Inflammatory macrophage treated with lipopolysaccharide for 1 hour (primary cell): ENCODE data around the gene CFAP65.
A peak's percentile ranks its signal among the peaks of the same experiment; 100 is the strongest.

ENCODE experiments used
- DNase-seq, 2 donors: peaks; one replicate each; pipeline ENCODE4 v3.0.0-alpha.2; 2020 to 2022

Gene CFAP65

GRCh38 chr2:218991674-218992168, 49.6 kb downstream of the CFAP65 start:
- peak in 1 of 2 donors; percentile 15 for DNase-seq

GRCh38 chr2:218990612-218991011, 50.7 kb downstream of the CFAP65 start:
- no peak for DNase-seq

- DNase-seq = no peak
Measured at GRCh38 chr2:218990052-218990451, 51.3 kb downstream of the CFAP65 start.

- DNase-seq = no peak
Measured at GRCh38 chr2:218988650-218989049, 52.7 kb downstream of the CFAP65 start.

GRCh38 chr2:218988164-218988563, 53.2 kb downstream of the CFAP65 start:
- no peak for DNase-seq

GRCh38 chr2:218986148-218986761, 55.1 kb downstream of the CFAP65 start:
- DNase-seq = no peak

GRCh38 chr2:218985325-218986091, 55.8 kb downstream of the CFAP65 start:
- no peak for DNase-seq

GRCh38 chr2:218985021-218985324, 56.3 kb downstream of the CFAP65 start, which contains the start of gene FEV:
TSS of gene FEV (minus strand) at chr2:218985184. CDS start at chr2:218985075, 109 bp downstream.
- no peak for DNase-seq

GRCh38 chr2:218984239-218985020, 56.9 kb downstream of the CFAP65 start:
- DNase-seq = no peak

GRCh38 chr2:218983934-218984238, 57.4 kb downstream of the CFAP65 start:
- no peak for DNase-seq

GRCh38 chr2:218983263-218983933, 57.9 kb downstream of the CFAP65 start:
- no peak for DNase-seq

- no peak for DNase-seq
Measured at GRCh38 chr2:218982586-218983262, 58.6 kb downstream of the CFAP65 start.

GRCh38 chr2:218981881-218982585, 59.3 kb downstream of the CFAP65 start:
- DNase-seq = peak; percentile 12 to 19

GRCh38 chr2:218981390-218981880, 59.9 kb downstream of the CFAP65 start:
- DNase-seq = no peak

GRCh38 chr2:218980735-218981389, 60.5 kb downstream of the CFAP65 start:
- DNase-seq = no peak

- peak; percentile 50 to 92 for DNase-seq
Measured at GRCh38 chr2:218979846-218980734, 61.2 kb downstream of the CFAP65 start.

- no peak for DNase-seq
Measured at GRCh38 chr2:218975060-218975777, 66.1 kb downstream of the CFAP65 start.

GRCh38 chr2:218970894-218971293, 70.4 kb downstream of the CFAP65 start:
- no peak for DNase-seq

- DNase-seq = no peak
Measured at GRCh38 chr2:218964041-218964771, 77.1 kb downstream of the CFAP65 start.
